ENCODE measurements around the gene SDHC.

SDHC gene, protein sequence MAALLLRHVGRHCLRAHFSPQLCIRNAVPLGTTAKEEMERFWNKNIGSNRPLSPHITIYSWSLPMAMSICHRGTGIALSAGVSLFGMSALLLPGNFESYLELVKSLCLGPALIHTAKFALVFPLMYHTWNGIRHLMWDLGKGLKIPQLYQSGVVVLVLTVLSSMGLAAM

DNA sequence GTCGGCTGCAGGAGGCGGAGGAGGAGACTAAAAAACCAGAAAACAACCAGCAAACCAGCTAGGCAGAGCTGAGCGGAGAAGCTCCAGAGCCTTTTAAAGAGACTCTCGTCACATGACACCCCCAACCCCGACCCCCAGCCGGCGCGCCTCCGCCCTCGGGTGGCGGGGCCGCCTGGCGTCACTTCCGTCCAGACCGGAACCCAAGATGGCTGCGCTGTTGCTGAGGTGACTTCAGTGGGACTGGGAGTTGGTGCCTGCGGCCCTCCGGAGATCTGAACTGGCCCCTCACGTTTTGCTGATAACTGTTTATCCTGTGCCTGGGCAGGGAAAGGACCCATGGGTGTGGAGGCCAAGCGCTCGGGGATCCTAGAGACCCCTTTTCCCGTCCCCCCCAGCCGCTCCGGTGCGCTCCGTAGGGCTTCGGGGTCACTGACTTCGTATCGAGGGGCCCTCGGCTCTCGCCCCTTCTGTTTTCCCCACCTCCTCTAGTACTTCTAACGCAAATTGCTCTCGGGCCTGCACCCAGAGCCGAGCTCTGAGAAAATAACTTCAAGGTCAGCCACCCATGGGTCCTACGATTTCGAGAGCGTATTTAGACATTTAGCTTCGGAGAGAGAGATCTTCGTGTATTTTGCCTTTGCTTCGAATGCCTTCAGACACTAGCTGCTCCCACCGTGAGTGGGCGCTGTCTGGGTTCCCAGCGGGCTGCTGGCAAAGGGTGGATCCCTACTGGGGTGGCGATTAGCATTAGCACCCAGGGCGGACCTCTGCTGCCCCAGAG lies at the start of gene SDHC:
Gene SDHC, plus strand, starts transcription at position 181 of the 781 bp plus-strand sequence. Its CDS starts 25 bp downstream, at position 206.
- peak; percentile 90 to 98 (median 96) for DNase-seq
- intact Hi-C loops (cut with DNase I), result loop anchor here (5.0 kb wide), 1 partner anchor 87 kb away; the partner anchor contains the start of gene TOMM40L

GRCh38 chr1:161265305-161265704 lies 48.9 kb upstream of the SDHC start:
- DNase-seq, result no peak
- intact Hi-C loops (cut with DNase I), result no loop called here

DNA sequence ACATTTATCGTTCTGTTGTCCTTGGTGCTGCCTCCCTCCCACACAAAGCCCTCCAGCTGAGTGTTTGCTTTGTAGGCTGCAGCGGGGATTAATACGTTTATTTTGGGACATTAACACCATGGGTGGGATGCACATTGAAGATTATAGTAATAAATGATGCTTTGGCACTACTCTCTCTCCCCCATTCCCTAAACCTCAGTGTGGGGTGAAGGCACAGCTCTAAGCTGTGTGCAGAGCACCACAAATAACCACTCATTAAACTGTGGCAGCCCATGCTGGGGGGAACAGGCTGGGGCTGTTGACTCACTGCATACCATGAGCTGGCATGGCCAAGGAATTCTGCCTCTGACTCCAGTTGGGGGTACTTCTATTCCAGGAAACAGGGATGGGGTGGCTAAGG lies 48.0 kb upstream of the SDHC start:
- no peak for DNase-seq
- intact Hi-C loops (cut with DNase I), result no loop called here

DNA sequence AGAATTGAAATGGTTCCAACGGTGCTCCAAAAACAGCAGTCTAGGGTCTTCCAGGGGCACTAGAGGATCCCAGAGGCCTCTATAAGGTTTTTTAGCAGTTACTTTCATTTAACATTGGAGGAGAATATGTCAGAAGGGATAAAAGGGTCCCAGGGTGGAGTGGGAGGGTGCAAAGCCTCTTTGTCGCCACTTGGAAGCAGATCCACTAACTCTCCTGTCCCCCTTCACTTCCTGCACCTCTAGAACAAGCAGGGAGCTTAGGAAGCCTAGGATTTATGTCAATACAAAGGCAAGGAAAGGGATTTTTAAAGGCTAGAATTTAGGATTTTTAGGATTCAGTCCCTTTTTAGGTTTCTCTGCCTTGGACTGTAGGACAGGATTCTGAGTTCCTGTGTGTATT lies 47.3 kb upstream of the SDHC start:
- DNase-seq, result no peak
- intact Hi-C loops (cut with DNase I), result no loop called here

DNA sequence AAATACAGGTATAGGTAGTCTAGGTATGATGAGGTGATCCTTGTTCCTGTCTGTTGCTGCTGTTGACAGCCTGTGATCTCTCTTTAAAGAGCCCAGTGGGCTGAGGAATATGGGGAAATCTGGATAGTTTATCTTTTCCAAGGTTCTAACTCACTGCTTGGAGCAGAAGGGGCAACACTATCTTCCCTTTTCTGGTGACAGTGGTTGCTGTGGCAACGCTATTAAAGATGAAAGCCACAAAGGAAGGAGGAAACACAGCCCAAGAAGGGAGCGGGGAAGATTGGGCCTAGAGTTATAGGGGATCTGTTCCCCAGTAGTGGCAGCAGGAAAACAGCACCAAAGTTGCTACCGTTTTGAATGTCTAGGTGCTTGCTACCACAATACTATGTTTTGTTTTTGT lies 46.9 kb upstream of the SDHC start:
- DNase-seq, result peak in 2 of 42 donors; percentile 9 to 39
- intact Hi-C loops (cut with DNase I), result no loop called here

- intact Hi-C loops (cut with DNase I), result no loop called here
- DNase-seq, result no peak
These were observed 40.8 kb upstream of the SDHC start for GRCh38 chr1:161273402-161273801.

- intact Hi-C loops (cut with DNase I), result no loop called here
- no peak for DNase-seq
These were observed 39.3 kb upstream of the SDHC start for GRCh38 chr1:161274874-161275273.

DNA sequence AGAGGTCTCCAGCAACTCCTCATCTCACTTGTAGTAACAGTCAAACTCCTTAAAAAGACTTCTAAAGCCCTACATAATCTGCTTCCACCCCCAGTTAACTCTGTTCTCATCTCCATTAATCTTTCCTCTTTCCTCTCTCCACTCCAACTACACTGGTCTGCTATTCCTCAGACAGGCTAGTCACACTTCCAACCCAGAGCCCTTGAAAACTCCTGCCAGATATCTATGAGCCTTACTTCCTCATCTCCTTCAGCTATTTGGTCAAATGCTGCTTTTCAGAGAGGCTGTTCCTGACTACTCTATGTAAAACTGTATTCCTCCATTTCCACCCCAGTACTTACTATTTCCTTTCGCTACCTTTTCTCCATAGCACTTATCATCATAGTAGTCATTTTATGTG lies 31.2 kb upstream of the SDHC start:
- intact Hi-C loops (cut with DNase I), result no loop called here
- no peak for DNase-seq

DNA sequence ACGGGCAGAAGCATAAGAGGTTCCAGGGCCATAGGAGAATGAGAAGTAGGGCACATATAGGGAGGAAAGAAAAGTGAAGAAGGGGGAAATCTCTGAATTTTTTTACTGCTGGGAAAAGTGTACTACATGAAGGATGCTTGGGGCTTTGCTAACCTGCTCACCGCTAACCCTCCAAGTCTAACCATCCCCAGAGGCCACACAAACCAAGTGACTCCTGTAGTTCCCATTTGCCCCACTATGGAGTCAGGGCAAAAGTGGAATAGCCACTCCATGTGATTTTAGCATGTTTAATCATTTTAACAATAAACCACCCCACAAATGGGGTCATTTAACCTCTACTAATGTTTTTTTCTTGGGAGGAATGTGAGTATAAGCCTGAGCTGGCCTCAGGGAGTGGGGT lies 29.1 kb upstream of the SDHC start:
- intact Hi-C loops (cut with DNase I), result no loop called here
- no peak for DNase-seq

- intact Hi-C loops (cut with DNase I), result no loop called here
- peak in 28 of 42 donors; percentile 11 to 74 (median 42) for DNase-seq
These were observed 28.7 kb upstream of the SDHC start for GRCh38 chr1:161285521-161285920.

- DNase-seq, result no peak
- intact Hi-C loops (cut with DNase I), result no loop called here
These were observed 26.6 kb upstream of the SDHC start for GRCh38 chr1:161287482-161288054.

DNA sequence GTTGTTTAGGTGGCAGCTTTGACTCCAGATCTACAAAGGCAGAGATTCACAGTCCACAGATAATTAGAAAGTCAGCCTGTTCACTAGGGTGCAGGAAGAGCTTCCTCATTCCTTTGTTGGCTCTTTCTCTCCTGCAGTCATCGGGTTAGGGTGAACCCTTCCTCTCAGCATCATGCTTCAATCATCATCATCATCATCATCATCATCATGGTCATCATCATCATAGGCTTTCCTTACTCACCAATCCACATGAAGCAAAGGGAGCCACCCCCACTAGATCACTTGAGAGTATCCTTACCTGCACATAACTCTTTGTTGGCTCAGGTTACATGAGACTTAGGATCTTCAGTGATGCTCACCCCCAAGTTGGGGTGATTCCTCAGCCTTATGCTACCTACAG lies 23.4 kb upstream of the SDHC start:
- DNase-seq, result no peak
- intact Hi-C loops (cut with DNase I), result loop anchor here (5.0 kb wide), 1 partner anchor 63 kb away; the partner anchor contains the start of gene TOMM40L

DNA sequence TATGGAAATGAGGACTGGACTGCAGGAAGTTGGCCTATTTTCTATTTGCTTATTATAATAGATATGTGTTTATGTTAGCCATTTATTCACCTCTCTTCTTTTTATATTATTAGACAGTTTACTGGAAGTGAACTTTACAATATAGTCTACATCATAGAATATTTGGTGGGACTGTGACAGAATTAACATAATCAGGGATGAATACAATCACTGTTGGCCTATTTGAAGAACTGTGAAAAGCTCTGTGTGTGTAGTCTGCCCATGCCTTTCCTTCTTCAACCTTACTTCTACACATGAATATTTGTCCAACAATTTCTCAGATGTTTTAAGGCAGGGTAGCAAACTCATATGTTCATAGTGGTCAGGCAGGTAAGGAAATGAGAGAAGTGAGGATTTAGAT lies 16.8 kb upstream of the SDHC start:
- intact Hi-C loops (cut with DNase I), result no loop called here
- no peak for DNase-seq

GRCh38 chr1:161298116-161298515 lies 16.1 kb upstream of the SDHC start:
- no peak for DNase-seq
- intact Hi-C loops (cut with DNase I), result no loop called here

GRCh38 chr1:161299347-161299746 lies 14.8 kb upstream of the SDHC start:
- intact Hi-C loops (cut with DNase I), result no loop called here
- no peak for DNase-seq

- DNase-seq, result peak in 1 of 42 donors; percentile 12
- intact Hi-C loops (cut with DNase I), result no loop called here
These were observed 13.7 kb upstream of the SDHC start for GRCh38 chr1:161300478-161300877.

DNA sequence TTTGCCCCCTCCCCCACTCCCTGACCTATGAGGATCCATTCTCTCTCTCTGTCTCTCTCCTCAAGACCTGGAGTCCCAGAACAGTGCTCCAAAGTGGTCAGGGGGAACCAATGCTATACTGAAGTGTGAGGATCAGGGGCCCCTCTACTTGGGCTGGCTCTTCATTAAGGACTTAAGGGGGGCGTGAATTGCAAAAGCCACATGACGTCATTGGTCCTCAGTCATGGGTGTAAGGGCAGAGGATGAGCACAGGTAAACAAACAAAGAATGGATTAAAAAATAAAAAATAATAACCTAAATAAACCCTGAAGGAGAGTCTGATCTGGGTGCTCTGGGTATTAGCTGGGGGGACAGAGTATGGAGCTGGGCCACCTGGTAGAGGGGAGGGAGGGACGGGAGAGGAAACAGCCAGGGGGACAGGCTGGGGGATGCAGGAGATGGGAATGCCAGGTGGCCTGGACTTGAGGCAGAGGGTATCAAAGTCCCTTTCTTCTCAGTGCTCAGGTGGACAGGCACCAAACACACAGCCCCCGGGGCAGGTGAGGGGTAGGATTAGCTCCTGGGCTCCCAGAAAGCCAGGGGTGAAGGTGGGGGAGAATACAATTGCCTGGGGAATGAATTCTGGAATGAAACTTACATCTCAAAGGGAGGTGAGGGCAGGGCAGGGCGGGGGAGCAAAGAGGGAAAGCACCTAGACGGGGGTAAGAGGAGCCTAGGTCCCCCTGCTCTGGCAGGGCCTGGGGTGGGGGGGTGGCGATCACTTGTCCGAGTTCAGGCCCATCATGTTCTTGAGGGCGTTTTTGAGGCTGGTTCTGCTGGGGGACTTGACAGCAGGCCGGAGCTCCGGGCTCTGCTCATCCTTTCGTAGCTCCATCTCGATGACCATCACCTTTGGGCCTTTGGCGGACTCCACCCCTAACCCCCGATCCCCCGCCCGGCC lies 9.0 kb upstream of the SDHC start:
- intact Hi-C loops (cut with DNase I), result no loop called here
- DNase-seq, result peak in 11 of 42 donors; percentile 9 to 42 (median 19)

DNA sequence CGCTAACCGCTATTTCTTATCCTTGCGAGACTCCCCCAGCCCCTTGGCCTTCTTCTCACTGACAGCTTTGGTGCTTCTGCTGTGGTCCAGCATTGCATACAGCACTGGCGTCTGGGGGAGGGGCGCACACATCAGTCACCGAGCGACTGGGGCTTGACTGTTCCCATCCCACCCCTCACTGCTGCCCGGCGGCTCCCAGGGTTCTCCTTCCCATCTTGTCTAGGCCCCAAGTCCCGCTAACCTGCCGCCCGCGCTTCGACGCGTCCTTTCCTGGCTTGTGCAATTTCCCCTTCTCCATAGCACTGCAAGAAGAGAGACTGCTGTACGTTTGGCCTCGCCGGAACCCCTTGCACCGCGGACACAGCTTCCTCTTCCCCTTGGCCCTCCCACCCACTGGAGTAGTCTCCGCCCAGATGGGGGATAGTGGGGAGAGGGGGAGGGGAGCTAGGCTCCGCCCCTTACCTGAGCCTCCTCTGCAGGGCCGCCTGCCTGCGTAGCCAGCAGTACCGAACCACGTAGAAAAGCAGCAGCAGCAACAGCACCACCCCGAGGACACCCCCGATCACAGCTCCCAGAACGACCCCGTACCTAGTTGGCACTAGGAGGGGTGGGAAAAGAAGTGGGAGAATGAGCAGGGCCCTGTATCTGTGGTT lies 8.2 kb upstream of the SDHC start:
- DNase-seq, result peak; percentile 61 to 93 (median 83)
- intact Hi-C loops (cut with DNase I), result no loop called here

- intact Hi-C loops (cut with DNase I), result no loop called here
- peak in 1 of 42 donors; percentile 35 for DNase-seq
These were observed 6.9 kb upstream of the SDHC start for GRCh38 chr1:161307230-161307768.
